ENCODE measurements around the gene MAP2K1.
A peak's percentile ranks its signal among the peaks of the same experiment; 100 is the strongest.
"Not testable (repeated sequence)": the region's sequence is repeated elsewhere in the genome, so short reads cannot be mapped to it uniquely, and the experiment has no call there.

The MAP2K1 gene

DNA sequence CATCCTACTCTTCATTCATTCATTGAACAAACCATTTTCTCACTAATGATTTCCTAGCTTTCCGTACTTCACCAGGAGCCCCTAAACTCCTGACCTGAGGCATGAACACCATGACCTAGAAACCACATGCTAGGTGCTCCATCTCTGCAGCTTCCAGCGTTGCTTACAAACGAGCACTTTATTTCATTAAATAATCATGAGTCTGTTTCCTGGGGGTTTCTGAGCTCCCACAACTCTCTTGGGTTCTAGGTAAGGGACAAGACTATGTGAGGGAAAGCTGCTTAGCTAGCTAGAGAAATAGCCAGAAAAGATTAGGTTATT lies 1.3 kb downstream of the MAP2K1 start:
- H3K4me3 ChIP-seq (ENCODE audit: low read depth, low read length): peak overlapping the region; percentile 90
- DNase-seq (ENCODE audit: low read depth): no peak
- TF ChIP-seq, protein P1, sequence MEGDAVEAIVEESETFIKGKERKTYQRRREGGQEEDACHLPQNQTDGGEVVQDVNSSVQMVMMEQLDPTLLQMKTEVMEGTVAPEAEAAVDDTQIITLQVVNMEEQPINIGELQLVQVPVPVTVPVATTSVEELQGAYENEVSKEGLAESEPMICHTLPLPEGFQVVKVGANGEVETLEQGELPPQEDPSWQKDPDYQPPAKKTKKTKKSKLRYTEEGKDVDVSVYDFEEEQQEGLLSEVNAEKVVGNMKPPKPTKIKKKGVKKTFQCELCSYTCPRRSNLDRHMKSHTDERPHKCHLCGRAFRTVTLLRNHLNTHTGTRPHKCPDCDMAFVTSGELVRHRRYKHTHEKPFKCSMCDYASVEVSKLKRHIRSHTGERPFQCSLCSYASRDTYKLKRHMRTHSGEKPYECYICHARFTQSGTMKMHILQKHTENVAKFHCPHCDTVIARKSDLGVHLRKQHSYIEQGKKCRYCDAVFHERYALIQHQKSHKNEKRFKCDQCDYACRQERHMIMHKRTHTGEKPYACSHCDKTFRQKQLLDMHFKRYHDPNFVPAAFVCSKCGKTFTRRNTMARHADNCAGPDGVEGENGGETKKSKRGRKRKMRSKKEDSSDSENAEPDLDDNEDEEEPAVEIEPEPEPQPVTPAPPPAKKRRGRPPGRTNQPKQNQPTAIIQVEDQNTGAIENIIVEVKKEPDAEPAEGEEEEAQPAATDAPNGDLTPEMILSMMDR (IDR thresholded peaks at IDR 0.05; ENCODE audit: control insufficient read depth, extremely low read depth, insufficient read depth): no peak

GRCh38 chr15:66388576-66388975 lies 1.9 kb downstream of the MAP2K1 start:
- H3K4me3 ChIP-seq (ENCODE audit: low read depth, low read length): peak overlapping the region; percentile 90
- TF ChIP-seq, protein P1 (IDR thresholded peaks at IDR 0.05; ENCODE audit: control insufficient read depth, extremely low read depth, insufficient read depth): no peak
- DNase-seq (ENCODE audit: low read depth): no peak

DNA sequence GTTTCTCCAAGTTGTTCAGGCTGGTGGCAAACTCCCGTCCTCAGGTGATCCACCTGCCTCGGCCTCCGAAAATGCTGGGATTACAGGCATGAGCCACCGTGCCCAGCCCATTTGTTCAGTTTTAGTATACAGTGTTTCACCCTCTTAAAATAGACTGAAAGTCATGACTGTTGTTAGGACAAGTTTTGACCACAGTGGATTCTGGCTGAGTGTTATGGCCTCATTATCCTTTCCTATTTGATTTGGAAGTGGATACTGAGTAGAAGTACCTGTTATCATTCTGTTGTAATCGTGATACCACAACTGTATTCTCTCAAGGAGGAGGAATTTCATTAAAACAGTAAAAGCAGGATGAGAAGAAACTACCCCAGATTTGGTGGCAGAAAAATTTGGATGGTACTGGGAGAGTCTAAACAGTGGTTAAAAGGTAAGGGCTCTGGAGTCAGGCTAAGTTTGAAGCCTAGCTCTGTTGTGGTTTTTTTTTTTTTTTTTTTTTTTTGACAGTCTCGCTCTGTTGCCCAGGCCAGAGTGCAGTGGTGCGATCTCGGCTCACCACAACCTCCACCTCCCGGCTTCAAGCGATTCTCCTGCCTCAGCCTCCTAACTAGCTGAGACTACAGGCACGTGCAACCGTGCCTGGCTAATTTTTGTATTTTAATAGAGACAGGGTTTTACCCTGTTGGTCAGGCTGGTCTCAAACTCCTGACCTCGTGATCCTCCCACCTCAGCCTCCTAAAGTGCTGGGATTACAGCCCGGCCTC lies 2.6 kb downstream of the MAP2K1 start:
- peak; percentile 84 for DNase-seq (ENCODE audit: low read depth)
- peak overlapping the region; percentile 90; the same call in 1 of the 2 replicates for H3K4me3 ChIP-seq (ENCODE audit: low read depth, low read length)
- TF ChIP-seq, protein P1 (IDR thresholded peaks at IDR 0.05; ENCODE audit: control insufficient read depth, extremely low read depth, insufficient read depth): no peak

- H3K4me3 ChIP-seq (ENCODE audit: low read depth, low read length): no peak overlapping the region
- DNase-seq (ENCODE audit: low read depth): no peak
- TF ChIP-seq, protein P1 (IDR thresholded peaks at IDR 0.05; ENCODE audit: control insufficient read depth, extremely low read depth, insufficient read depth): no peak
Observed at GRCh38 chr15:66389859-66390381, 3.2 kb downstream of the MAP2K1 start.

GRCh38 chr15:66390678-66391077 lies 4.0 kb downstream of the MAP2K1 start:
- H3K4me3 ChIP-seq (ENCODE audit: low read depth, low read length): no peak overlapping the region
- DNase-seq (ENCODE audit: low read depth): no peak
- TF ChIP-seq, protein P1 (IDR thresholded peaks at IDR 0.05; ENCODE audit: control insufficient read depth, extremely low read depth, insufficient read depth): no peak

DNA sequence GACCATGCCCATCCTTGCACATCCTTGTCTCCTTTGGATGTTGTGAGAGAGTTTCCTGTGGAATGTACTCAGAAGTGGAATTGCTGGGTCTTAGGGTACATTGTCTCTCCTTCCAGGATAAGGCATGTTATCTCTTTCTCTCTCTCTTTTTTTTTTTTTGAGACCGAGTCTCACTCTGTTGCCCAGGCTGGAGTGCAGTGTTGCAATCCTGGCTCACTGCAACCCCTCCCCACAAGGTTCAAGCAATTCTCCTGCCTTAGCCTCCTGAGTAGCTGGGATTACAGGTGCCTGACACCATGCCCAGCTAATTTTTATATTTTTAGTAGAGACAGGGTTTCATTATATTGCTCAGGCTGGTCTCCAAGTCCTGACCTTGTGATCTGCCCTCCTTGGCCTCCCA lies 6.3 kb downstream of the MAP2K1 start:
- H3K4me3 ChIP-seq (ENCODE audit: low read depth, low read length); DNase-seq (ENCODE audit: low read depth): not testable (repeated sequence)

DNA sequence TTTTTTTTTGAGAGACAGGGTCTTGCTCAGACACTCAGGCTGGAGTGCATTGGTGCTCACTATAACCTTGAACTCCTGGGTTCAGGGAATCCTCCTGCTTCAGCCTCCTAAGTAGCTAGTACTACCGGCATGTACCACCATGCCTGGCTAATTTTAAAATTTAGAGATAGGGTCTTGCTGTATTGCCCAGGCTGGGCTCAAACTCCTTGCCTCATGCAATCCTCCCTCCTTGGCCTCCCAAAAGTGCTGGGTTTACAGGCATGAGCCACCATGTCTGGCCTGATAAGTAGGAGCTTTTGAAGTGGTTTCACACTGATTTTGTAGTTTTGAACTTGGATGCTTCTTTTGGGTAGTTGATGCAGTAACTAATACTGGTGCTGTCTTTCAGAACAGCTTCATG lies 7.8 kb downstream of the MAP2K1 start:
- no peak for DNase-seq (ENCODE audit: low read depth)
- TF ChIP-seq, protein P1 (IDR thresholded peaks at IDR 0.05; ENCODE audit: control insufficient read depth, extremely low read depth, insufficient read depth): no peak
- H3K4me3 ChIP-seq (ENCODE audit: low read depth, low read length): no peak overlapping the region
